Parathyroid adenoma (tissue), 2 donors: Measurements from ENCODE around the gene FLRT1.

ENCODE experiments used
- H2AFZ ChIP-seq: fragments of 300-600 bp; sonication (generic); one replicate; pipeline ENCODE4 v1.7.0; 2017; ENCODE audit warnings: antibody characterized with exemption, mild to moderate bottlenecking
- H3K27ac ChIP-seq: fragments of 300-600 bp; sonication (generic); one replicate; pipeline ENCODE4 v1.7.0; 2017
- H3K27me3 ChIP-seq: fragments of 300-600 bp; sonication (generic); one replicate; pipeline ENCODE4 v1.7.0; 2017; ENCODE audit warnings: low read length; ENCODE audit not compliant: control insufficient read depth, insufficient read depth
- H3K36me3 ChIP-seq: fragments of 300-600 bp; sonication (generic); one replicate; pipeline ENCODE4 v1.7.0; 2017; ENCODE audit warnings: low read length; ENCODE audit not compliant: control insufficient read depth, insufficient read depth
- H3K4me1 ChIP-seq: fragments of 300-600 bp; sonication (generic); one replicate; pipeline ENCODE4 v1.7.0; 2017; ENCODE audit warnings: control low read depth
- H3K4me2 ChIP-seq: fragments of 300-600 bp; sonication (generic); one replicate; pipeline ENCODE4 v1.7.0; 2017; ENCODE audit warnings: low read length
- H3K4me3 ChIP-seq: fragments of 300-600 bp; sonication (generic); one replicate; pipeline ENCODE4 v1.7.0; 2017; ENCODE audit warnings: low read depth, low read length
- H3K79me2 ChIP-seq: fragments of 300-600 bp; sonication (generic); one replicate; pipeline ENCODE4 v1.7.0; 2017; ENCODE audit warnings: control low read depth
- H3K9ac ChIP-seq: fragments of 300-600 bp; sonication (generic); one replicate; pipeline ENCODE4 v1.7.0; 2017; ENCODE audit warnings: mild to moderate bottlenecking
- H3K9me3 ChIP-seq: fragments of 300-600 bp; sonication (generic); one replicate; pipeline ENCODE4 v1.7.0; 2017; ENCODE audit warnings: low read length; ENCODE audit not compliant: control insufficient read depth
- TF ChIP-seq, protein P1 (sequence below): fragments of 300-600 bp; sonication (generic); IDR thresholded peaks from one replicate; pipeline ENCODE4 v1.7.0; 2017; ENCODE audit warnings: antibody characterized with exemption, mild to moderate bottlenecking
- donor health status: primary hyperparathyroidism.

The FLRT1 gene

DNA sequence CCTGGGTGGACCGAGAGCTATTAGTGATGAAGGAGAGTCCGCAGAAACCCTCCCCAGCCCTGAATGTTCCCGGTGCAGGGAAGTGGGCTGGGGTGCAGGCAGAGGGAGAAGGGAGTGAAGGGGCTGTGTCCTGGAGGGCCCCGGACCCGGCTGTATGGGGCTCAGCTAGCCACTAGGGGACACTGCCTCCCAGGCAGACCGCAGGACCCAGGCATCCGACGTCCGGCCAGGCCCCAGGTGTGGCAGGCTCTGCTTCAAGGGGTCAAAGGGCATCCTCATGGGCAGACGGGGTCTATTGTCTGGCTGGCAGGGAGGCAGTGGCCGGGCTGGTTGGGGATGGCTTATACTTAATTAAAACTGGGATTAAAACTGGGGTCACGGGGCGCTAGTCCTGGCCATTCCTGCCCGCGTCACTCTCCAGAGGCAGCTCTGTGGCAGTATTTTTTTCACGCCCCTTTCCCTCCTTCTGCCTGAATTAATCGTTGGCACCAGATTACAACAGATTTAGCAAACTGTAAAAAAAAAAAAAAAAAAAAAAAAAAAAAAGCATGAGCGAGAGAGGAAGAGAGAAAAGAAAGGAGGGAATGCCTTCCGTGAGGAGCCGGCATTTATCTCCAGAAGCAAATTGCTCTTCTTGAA, 5.1 kb downstream of the FLRT1 start:
- Histone ChIP-seq H2AFZ (no peak overlapping the region), H3K27me3 (no peaks in the 10 kb centered on the region), H3K79me2 (no peaks in the 10 kb centered on the region), H3K4me3 (no peak overlapping the region), H3K4me2 (no peak overlapping the region), H3K4me1 (no peaks in the 10 kb centered on the region), H3K9me3 (no peaks in the 10 kb centered on the region), H3K9ac (no peak overlapping the region), H3K36me3 (no peaks in the 10 kb centered on the region), H3K27ac (no peak overlapping the region)
- TF ChIP-seq, protein P1, sequence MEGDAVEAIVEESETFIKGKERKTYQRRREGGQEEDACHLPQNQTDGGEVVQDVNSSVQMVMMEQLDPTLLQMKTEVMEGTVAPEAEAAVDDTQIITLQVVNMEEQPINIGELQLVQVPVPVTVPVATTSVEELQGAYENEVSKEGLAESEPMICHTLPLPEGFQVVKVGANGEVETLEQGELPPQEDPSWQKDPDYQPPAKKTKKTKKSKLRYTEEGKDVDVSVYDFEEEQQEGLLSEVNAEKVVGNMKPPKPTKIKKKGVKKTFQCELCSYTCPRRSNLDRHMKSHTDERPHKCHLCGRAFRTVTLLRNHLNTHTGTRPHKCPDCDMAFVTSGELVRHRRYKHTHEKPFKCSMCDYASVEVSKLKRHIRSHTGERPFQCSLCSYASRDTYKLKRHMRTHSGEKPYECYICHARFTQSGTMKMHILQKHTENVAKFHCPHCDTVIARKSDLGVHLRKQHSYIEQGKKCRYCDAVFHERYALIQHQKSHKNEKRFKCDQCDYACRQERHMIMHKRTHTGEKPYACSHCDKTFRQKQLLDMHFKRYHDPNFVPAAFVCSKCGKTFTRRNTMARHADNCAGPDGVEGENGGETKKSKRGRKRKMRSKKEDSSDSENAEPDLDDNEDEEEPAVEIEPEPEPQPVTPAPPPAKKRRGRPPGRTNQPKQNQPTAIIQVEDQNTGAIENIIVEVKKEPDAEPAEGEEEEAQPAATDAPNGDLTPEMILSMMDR, result no peak

GRCh38 chr11:64041846-64042245, 6.1 kb downstream of the FLRT1 start:
- Histone ChIP-seq H3K27me3 (no peaks in the 10 kb centered on the region), H3K4me1 (no peaks in the 10 kb centered on the region), H3K9me3 (no peaks in the 10 kb centered on the region), H3K27ac (no peak overlapping the region), H3K79me2 (no peaks in the 10 kb centered on the region), H3K9ac (no peak overlapping the region), H3K36me3 (no peaks in the 10 kb centered on the region), H3K4me3 (no peak overlapping the region), H3K4me2 (no peak overlapping the region), H2AFZ (no peak overlapping the region)
- TF ChIP-seq, protein P1, result no peak

DNA sequence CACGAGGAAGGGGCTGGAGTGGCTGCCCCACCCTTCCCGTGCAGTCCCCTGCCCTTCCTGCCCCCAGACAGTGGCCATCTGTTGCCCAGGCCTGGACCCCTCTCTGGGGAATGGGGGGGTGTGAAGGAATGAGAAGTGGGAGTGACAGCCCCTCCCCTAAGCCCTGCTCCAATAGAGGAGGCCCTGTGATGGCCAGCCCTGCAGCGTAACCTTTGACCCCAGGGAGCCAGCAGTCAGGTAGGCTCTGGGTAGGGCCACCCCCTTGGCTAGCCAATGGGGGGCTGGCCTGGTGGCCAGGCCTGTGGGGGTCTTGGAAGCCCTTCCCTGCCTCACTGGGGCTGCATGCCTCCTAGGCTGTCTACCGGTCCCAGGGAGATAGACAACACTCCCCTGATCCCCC, 6.6 kb downstream of the FLRT1 start:
- H3K9me3 ChIP-seq, result no peaks in the 10 kb centered on the region
- H3K4me2 ChIP-seq, result no peak overlapping the region
- no peaks in the 10 kb centered on the region for H3K4me1 ChIP-seq
- no peak overlapping the region for H3K27ac ChIP-seq
- TF ChIP-seq, protein P1, result no peak
- no peaks in the 10 kb centered on the region for H3K79me2 ChIP-seq
- H3K4me3 ChIP-seq, result no peak overlapping the region
- no peaks in the 10 kb centered on the region for H3K36me3 ChIP-seq
- no peaks in the 10 kb centered on the region for H3K27me3 ChIP-seq
- no peak overlapping the region for H2AFZ ChIP-seq
- H3K9ac ChIP-seq, result no peak overlapping the region

DNA sequence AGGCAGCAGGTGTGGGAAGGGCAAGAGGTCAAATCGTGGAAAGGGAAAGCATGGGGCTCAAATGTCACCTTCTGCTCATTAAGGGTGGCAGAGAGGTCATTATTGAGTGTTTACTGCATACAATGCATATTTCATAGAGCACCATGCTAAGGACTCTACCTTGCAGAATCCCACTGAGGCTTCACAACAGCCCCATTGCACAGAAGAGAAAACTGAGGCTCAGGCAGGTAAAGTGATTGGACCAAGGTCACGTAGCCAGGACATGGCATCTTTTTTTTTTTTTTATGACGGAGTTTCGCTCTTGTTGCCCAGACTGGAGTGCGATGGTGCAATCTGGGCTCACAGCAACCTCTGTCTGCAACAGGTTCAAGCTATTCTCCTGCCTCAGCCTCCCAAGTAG, 7.8 kb downstream of the FLRT1 start:
- no peak overlapping the region for H2AFZ ChIP-seq
- TF ChIP-seq, protein P1, result no peak
- no peaks in the 10 kb centered on the region for H3K36me3 ChIP-seq
- H3K9me3 ChIP-seq, result no peaks in the 10 kb centered on the region
- H3K27me3 ChIP-seq, result no peaks in the 10 kb centered on the region
- no peak overlapping the region for H3K4me3 ChIP-seq
- H3K4me1 ChIP-seq, result no peaks in the 10 kb centered on the region
- H3K27ac ChIP-seq, result no peak overlapping the region
- H3K9ac ChIP-seq, result no peak overlapping the region
- no peak overlapping the region for H3K4me2 ChIP-seq
- no peaks in the 10 kb centered on the region for H3K79me2 ChIP-seq

- Histone ChIP-seq H3K4me3 (no peak overlapping the region), H3K4me1 (no peaks in the 10 kb centered on the region), H3K27me3 (no peaks in the 10 kb centered on the region), H3K4me2 (no peak overlapping the region), H3K9me3 (no peaks in the 10 kb centered on the region), H3K36me3 (no peaks in the 10 kb centered on the region), H3K9ac (no peak overlapping the region), H2AFZ (no peak overlapping the region), H3K27ac (no peak overlapping the region), H3K79me2 (no peaks in the 10 kb centered on the region)
- TF ChIP-seq, protein P1, result no peak
Measured at GRCh38 chr11:64044730-64045393, 9.1 kb downstream of the FLRT1 start.
